Head of caudate nucleus (tissue), 42 donors: ENCODE measurements around the gene CYB561.

Experiments
- DNase-seq, 42 donors: peaks; one replicate each; pipeline versions ENCODE4 v3.0.0 to v3.0.0-alpha.2; 2020 to 2021; ENCODE audit warnings: mixed read lengths in 7 of 42
- intact Hi-C: fragments of 100-400 bp; cut with DNase I; formaldehyde crosslinking; loops from one replicate; pipeline ENCODE4 v1.15.0; 2022

The CYB561 gene

GRCh38 chr17:63423251-63423950 lies 22.7 kb downstream of the CYB561 start:
- peak in 2 of 42 donors; percentile 2 to 34 for DNase-seq
- intact Hi-C loops, result no loop called here

- DNase-seq, result peak in 1 of 42 donors; percentile 4
Observed at GRCh38 chr17:63421681-63422645, 24.1 kb downstream of the CYB561 start.

DNA sequence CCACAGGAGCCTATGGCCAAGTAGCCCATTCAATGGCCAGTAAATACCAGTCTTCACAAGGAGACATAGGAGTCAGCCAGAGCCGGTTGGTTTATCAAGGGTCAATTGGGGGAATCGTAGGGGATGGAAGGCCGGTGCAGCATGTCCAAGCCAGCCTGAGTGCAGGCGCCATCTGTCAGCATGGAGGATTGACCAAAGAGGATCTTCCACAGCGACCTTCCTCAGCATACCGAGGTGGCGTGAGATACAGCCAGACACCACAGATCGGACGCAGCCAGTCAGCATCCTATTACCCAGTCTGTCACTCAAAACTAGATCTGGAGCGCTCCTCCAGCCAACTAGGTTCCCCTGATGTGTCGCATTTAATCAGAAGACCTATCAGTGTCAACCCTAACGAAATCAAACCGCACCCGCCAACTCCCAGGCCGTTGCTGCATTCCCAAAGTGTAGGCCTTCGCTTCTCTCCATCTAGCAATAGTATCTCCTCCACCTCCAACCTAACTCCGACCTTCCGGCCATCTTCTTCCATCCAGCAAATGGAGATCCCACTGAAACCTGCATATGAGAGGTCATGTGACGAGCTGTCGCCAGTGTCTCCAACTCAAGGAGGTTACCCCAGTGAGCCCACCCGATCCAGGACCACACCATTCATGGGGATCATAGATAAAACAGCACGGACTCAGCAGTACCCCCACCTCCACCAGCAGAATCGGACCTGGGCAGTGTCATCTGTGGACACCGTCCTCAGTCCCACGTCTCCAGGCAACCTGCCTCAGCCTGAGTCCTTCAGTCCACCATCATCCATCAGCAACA lies 25.0 kb downstream of the CYB561 start:
- intact Hi-C loops, result no loop called here
- peak in 1 of 42 donors; percentile 41 for DNase-seq

More at GRCh38 chr17:63421681-63422645, 24.1 kb downstream of the CYB561 start:
- intact Hi-C loops, result no loop called here

DNA sequence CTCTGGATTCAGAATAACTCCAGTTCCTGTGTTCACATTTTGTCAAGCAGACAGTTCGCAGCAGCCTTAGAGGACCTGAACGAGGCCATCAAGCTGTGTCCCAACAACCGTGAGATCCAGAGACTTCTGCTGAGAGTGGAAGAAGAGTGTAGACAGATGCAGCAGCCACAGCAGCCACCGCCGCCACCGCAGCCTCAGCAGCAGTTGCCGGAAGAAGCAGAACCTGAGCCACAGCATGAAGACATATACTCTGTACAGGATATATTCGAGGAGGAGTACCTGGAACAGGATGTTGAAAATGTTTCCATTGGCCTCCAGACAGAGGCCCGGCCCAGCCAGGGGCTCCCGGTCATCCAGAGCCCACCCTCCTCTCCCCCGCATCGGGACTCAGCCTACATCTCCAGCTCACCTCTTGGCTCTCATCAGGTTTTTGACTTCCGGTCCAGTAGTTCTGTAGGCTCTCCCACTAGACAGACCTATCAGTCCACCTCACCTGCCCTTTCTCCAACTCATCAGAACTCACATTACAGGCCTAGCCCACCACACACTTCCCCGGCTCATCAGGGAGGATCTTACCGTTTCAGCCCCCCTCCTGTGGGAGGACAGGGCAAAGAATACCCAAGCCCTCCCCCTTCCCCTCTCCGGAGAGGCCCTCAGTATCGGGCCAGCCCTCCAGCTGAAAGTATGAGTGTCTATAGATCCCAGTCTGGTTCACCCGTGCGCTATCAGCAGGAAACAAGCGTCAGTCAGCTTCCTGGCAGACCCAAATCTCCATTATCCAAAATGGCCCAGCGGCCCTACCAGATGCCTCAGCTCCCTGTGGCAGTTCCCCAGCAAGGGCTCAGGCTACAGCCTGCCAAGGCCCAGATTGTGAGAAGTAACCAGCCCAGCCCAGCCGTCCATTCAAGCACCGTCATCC lies 25.9 kb downstream of the CYB561 start:
- no peak for DNase-seq
- intact Hi-C loops, result no loop called here

GRCh38 chr17:63419398-63419797 lies 26.7 kb downstream of the CYB561 start:
- DNase-seq, result no peak
- intact Hi-C loops, result no loop called here

GRCh38 chr17:63418540-63418939 lies 27.6 kb downstream of the CYB561 start:
- intact Hi-C loops, result no loop called here
- peak in 7 of 42 donors; percentile 54 to 74 (median 61) for DNase-seq

- intact Hi-C loops, result no loop called here
- no peak for DNase-seq
Observed at GRCh38 chr17:63414222-63414621, 31.9 kb downstream of the CYB561 start.

DNA sequence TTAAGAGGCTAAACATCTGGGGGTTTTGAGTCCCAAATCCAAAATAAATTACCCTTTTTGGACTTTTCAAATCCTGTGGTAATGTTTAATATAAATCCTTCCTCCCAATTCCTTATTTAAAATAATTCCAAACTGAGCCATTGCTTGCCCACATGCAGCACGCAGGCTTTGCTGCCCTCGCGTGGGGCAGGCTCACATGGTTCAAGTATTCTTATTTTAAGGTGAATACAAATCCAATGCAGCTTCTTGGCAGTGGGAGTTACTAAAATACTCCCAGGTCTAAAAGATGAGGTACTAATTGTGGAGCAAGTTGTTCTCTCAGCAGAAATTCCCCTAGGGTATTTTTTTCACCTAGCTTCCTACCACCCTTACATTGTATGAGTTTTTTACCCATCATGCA lies 33.0 kb downstream of the CYB561 start:
- DNase-seq, result peak in 9 of 42 donors; percentile 46 to 66 (median 52)
- intact Hi-C loops, result no loop called here

GRCh38 chr17:63412234-63412633 lies 33.9 kb downstream of the CYB561 start:
- no peak for DNase-seq
- intact Hi-C loops, result no loop called here

- intact Hi-C loops, result loop anchor here (5.0 to 10.0 kb wide), 3 partner anchors 326 to 706 kb away; no protein-coding TSS in a partner anchor
- DNase-seq, result no peak
Observed at GRCh38 chr17:63407741-63408330, 38.3 kb downstream of the CYB561 start.

- intact Hi-C loops, result loop anchor here (5.0 to 10.0 kb wide), 3 partner anchors 325 to 705 kb away; no protein-coding TSS in a partner anchor
- DNase-seq, result peak in 39 of 42 donors; percentile 42 to 93 (median 80)
Observed at GRCh38 chr17:63406689-63407330, 39.3 kb downstream of the CYB561 start.

- intact Hi-C loops, result loop anchor here (5.0 to 10.0 kb wide), 3 partner anchors 324 to 704 kb away; no protein-coding TSS in a partner anchor
- DNase-seq, result peak in 1 of 42 donors; percentile 49
Observed at GRCh38 chr17:63405741-63406261, 40.3 kb downstream of the CYB561 start.

DNA sequence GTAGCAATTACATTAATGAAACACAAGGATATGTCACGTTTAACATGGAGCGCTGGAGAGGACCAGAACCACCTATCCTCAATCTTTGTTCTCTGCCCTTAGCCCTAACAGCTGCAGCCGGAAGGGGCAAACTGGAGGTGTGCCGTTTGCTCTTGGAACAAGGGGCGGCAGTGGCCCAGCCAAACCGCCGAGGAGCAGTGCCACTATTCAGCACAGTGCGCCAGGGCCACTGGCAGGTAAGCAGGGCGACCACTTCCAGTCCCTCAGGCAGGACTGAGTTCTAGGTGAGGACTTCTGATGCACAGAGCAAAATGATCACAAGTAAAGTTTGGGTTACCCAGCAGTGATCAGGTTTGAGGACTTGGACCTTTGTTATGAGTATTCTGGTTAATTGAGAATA lies 41.1 kb downstream of the CYB561 start:
- no peak for DNase-seq
- intact Hi-C loops, result loop anchor here (5.0 to 10.0 kb wide), 3 partner anchors 323 to 703 kb away; no protein-coding TSS in a partner anchor

DNA sequence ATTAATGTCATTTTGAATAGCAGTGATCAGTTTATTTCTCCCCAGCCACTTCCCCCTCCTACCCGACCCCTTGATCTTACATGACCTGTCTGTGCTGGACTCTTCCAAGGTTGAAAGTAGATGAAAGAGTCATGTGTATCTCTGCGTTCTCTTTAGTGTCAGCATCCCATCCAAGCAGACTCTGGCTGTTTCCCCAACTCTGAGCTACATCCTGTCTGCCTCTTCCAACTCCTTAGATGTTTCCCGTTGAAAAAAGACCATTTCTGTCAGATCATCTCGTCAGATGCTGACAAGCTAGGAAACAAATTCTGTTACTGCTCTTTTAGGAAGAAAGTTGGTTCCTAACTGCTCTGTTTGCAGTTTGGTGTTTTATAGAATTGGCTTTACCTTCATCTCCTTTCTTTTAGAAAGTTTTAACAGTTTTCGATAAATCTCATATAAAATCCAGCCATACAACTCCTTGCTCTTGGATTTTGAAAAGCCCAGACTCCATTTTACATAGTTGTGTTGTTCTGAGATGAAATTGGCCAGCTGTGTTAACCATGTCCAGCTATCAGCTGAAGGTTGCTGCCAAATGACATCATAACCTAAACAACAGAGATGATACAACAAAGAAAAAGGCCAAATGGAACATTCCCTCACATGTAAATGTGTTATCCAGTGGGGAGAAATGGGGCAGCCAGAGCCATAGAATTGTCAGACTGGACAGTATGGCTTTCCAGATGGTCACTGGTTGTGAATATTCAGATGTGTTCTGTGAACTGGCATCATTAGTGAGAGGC lies 43.5 kb downstream of the CYB561 start:
- DNase-seq, result peak in 1 of 42 donors; percentile 35
- intact Hi-C loops, result loop anchor here (10.0 kb wide), 1 partner anchor 408 kb away; no protein-coding TSS in a partner anchor

- intact Hi-C loops, result loop anchor here (10.0 kb wide), 1 partner anchor 405 kb away; no protein-coding TSS in a partner anchor
- DNase-seq, result peak in 2 of 42 donors; percentile 28 to 29
Observed at GRCh38 chr17:63399856-63400255, 46.2 kb downstream of the CYB561 start.

DNA sequence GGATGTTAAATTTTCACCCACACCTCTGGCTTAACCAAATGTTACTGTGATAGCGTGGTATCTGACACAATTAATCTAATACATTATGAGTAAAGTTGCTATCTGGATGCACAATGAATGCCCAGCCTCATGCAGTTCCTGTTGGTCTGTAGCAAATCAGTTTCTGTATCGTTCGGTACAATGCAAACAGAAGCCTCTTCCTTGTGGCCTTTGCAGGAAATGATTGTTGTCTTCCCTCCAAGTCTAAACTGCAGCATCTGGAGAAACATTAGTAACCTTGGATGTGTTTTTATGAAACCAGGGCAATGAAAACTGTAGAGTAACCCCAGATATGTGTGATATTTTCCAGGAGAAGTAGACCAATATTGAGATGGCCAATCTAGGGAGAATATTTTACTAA lies 46.8 kb downstream of the CYB561 start:
- intact Hi-C loops, result no loop called here
- no peak for DNase-seq
